Endothelial cell of umbilical vein (primary cell): ENCODE measurements around the gene PRR5. TPM values are rescaled to one million over a fixed set of nuclear protein-coding genes. Genes with fewer than 3 reads are reported as not detected.

Experiments used
- BruUV-seq: library from RNA; stranded (reverse); fragments of 400-500 nt; replicated peaks from 2 replicates; lab custom pipeline; 2021; lab: Mats Ljungman, UMichigan
- CTCF ChIA-PET: fragments of 300-600, 350-600 bp; sonication (Branson Sonifier 250); formaldehyde crosslinking; loops from one replicate; lab custom pipeline; 2021; ENCODE audit warnings: antibody characterized with exemption, inconsistent platforms; lab: Charles Lee
- POLR2A ChIA-PET: fragments of 300-600, 350-600 bp; sonication (Branson Sonifier 250); formaldehyde crosslinking; loops from one replicate; lab custom pipeline; 2021; ENCODE audit warnings: antibody characterized with exemption, inconsistent platforms; lab: Charles Lee
- DNase-seq: peaks from one replicate; pipeline ENCODE4 v3.0.0-alpha.2; 2011; ENCODE audit warnings: low read depth, low spot score
- FAIRE-seq: peaks from 2 replicates; lab custom pipeline; 2011; peaks lifted over from hg19 to GRCh38; lab: Jason Lieb, UNC
- H2AFZ ChIP-seq: 2 replicates; pipeline ENCODE4 v1.6.0; 2012; ENCODE audit warnings: low read depth, low read length, control low read depth, inconsistent platforms
- H3K27ac ChIP-seq: 2 replicates; pipeline ENCODE4 v1.5.1; 2011; ENCODE audit warnings: low read depth, mild to moderate bottlenecking, control low read depth, low read length, moderate library complexity; ENCODE audit not compliant: insufficient read depth
- H3K27me3 ChIP-seq, 2 experiments: 2 replicates each; pipeline versions ENCODE4 v1.6.0 to v1.6.1; 2011; ENCODE audit warnings: low read length in 2 of 2, mixed read lengths in 1 of 2; ENCODE audit not compliant: control insufficient read depth in 2 of 2, insufficient read depth in 2 of 2
- H3K36me3 ChIP-seq, 2 experiments: 2 replicates in 1 of 2; 3 replicates in 1 of 2; pipeline ENCODE4 v1.5.1; 2011; ENCODE audit warnings: low read length in 2 of 2, mild to moderate bottlenecking in 1 of 2, moderate library complexity in 1 of 2; ENCODE audit not compliant: control insufficient read depth in 2 of 2, insufficient read depth in 2 of 2; ENCODE audit errors: extremely low read depth in 1 of 2
- H3K4me1 ChIP-seq: 3 replicates; pipeline ENCODE4 v1.5.1; 2011; ENCODE audit warnings: mild to moderate bottlenecking, low read length; ENCODE audit not compliant: control insufficient read depth, insufficient read depth; ENCODE audit errors: extremely low read depth
- H3K4me2 ChIP-seq: 2 replicates; pipeline ENCODE4 v1.6.1; 2011; ENCODE audit warnings: low read length, control low read depth, mixed read lengths; ENCODE audit not compliant: insufficient read depth
- H3K4me3 ChIP-seq, 3 experiments: fragments of 200-600 bp in 1 of 3; sonication (generic), shearing (Covaris generic) in 1 of 3; replicated peaks in 1 of 3; 2 replicates each; pipeline ENCODE4 v1.5.1; 2011 to 2016; ENCODE audit warnings: control low read depth in 3 of 3, low read length in 3 of 3, mild to moderate bottlenecking in 2 of 3, inconsistent platforms in 1 of 3, low read depth in 1 of 3, moderate library complexity in 1 of 3; ENCODE audit not compliant: insufficient read depth in 1 of 3
- H3K79me2 ChIP-seq: 2 replicates; pipeline ENCODE4 v1.6.0; 2012; ENCODE audit warnings: low read length, inconsistent platforms; ENCODE audit not compliant: control insufficient read depth, insufficient read depth
- H3K9ac ChIP-seq: replicated peaks from 2 replicates; pipeline ENCODE3; 2011; ENCODE audit warnings: low read length, control low read depth; ENCODE audit not compliant: insufficient read depth; ENCODE audit errors: extremely low read depth
- H3K9me1 ChIP-seq: replicated peaks from 3 replicates; pipeline ENCODE4 v1.6.0; 2011; ENCODE audit warnings: mild to moderate bottlenecking, low read length; ENCODE audit not compliant: control insufficient read depth, insufficient read depth; ENCODE audit errors: extremely low read depth
- H3K9me3 ChIP-seq: replicated peaks from 2 replicates; pipeline ENCODE4 v1.5.1; 2012; ENCODE audit warnings: low read length, inconsistent platforms; ENCODE audit not compliant: control insufficient read depth, insufficient read depth
- H4K20me1 ChIP-seq: replicated peaks from 2 replicates; pipeline ENCODE3; 2011; ENCODE audit warnings: mild to moderate bottlenecking, low read length; ENCODE audit not compliant: control insufficient read depth, insufficient read depth; ENCODE audit errors: extremely low read depth
- CTCF ChIP-seq, 2 donors: IDR thresholded peaks; 1 replicate in 1 of 2; 2 replicates in 1 of 2; pipeline ENCODE4 v1.5.1; 2011; ENCODE audit warnings: low read length in 2 of 2, mild to moderate bottlenecking in 2 of 2, moderate library complexity in 2 of 2, control low read depth in 1 of 2, inconsistent platforms in 1 of 2, low read depth in 1 of 2; ENCODE audit not compliant: insufficient read depth in 1 of 2; ENCODE audit errors: extremely low read depth in 1 of 2
- EZH2 ChIP-seq: IDR thresholded peaks from 2 replicates; pipeline ENCODE4 v1.6.1; 2012; ENCODE audit warnings: borderline replicate concordance, low read depth, mild to moderate bottlenecking, moderate library complexity, low read length, inconsistent platforms; ENCODE audit not compliant: severe bottlenecking
- FOS ChIP-seq: IDR thresholded peaks from 2 replicates; pipeline ENCODE4 v1.6.1; 2011; ENCODE audit warnings: mild to moderate bottlenecking, low read length, moderate library complexity, borderline replicate concordance; ENCODE audit not compliant: insufficient read depth
- GATA2 ChIP-seq: IDR thresholded peaks from 2 replicates; pipeline ENCODE4 v1.7.0; 2011; ENCODE audit warnings: low read depth, mild to moderate bottlenecking, moderate library complexity, mixed read lengths, low read length; ENCODE audit not compliant: insufficient read length, insufficient read depth
- JUN ChIP-seq: IDR thresholded peaks from 2 replicates; pipeline ENCODE4 v1.6.1; 2011; ENCODE audit warnings: borderline replicate concordance, low read depth; ENCODE audit not compliant: insufficient read length, insufficient read depth
- MYC ChIP-seq: IDR thresholded peaks from one replicate; pipeline ENCODE4 v1.6.1; 2011; ENCODE audit warnings: mild to moderate bottlenecking, low read depth, low read length
- POLR2A ChIP-seq: IDR thresholded peaks from 2 replicates; pipeline ENCODE4 v1.6.1; 2012; ENCODE audit warnings: low read depth, mild to moderate bottlenecking, control low read depth, low read length
- POLR2AphosphoS5 ChIP-seq: IDR thresholded peaks from 2 replicates; pipeline ENCODE4 v1.6.1; 2012; ENCODE audit warnings: low read depth, mild to moderate bottlenecking, control low read depth, low read length, moderate library complexity; ENCODE audit not compliant: insufficient read depth
- dilution Hi-C: fragments of 300-500 bp; cut with MboI; formaldehyde crosslinking; loops from one replicate; pipeline ENCODE4 v1.15.0; 2019; ENCODE audit warnings: low sequenced_read_pairs; ENCODE audit not compliant: extremely low pct_ligation_motif_present
- intact Hi-C: fragments of 100-400 bp; cut with micrococcal nuclease; formaldehyde crosslinking; loops from one replicate; pipeline ENCODE4 v1.10.0; 2022
- polyA plus RNA-seq, 4 experiments: library from polyadenylated mRNA; depleted of rRNA in 3 of 4; stranded (reverse) in 3 of 4; unstranded in 1 of 4; fragments of >200 nt; gene quantifications; 2 replicates each; pipeline versions ENCODE4 v1.2.1 to v1.2.3, GENCODE V29; 2011 to 2012; ENCODE audit warnings: missing spikeins in 1 of 4
- total RNA-seq: library from RNA; stranded (reverse); gene quantifications from 2 replicates; pipeline ENCODE4 v1.2.3, GENCODE V29; 2021
- TF ChIP-seq, protein P1 (sequence below): IDR thresholded peaks from 2 replicates; pipeline ENCODE4 v1.6.1; 2011; ENCODE audit not compliant: insufficient read depth, insufficient read length

PRR5 gene
- total and polyA plus RNA-seq, 2 donors (not counting 3 experiments of a cell fraction or from before 2014, with no cell fraction given) = 4.3 to 9.0 TPM

DNA sequence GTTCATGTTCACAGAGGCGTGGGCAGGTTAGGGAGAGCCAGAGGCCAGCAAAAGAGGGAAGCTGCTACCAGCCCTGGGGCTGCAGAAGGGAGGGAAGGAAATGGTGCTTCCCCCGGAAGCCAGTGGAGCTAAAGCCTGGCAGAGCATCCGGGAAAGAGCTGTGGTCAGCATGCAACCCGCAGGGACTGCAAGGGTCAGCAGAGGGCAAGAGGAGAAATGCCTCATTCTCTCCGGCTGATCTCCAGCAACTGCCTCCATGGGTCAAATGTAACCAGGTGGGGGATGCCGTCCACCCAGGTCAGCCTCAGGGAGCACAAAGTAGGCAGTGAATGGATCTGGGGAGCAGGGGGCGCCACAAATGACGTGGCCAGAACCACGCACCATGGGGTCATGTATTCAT lies 36.9 kb upstream of the PRR5 start:
- POLR2A ChIA-PET = no interaction called here
- dilution Hi-C loops = no loop called here

GRCh38 chr22:44666207-44666585 lies 35.8 kb upstream of the PRR5 start:
- H3K9me1 ChIP-seq = no peaks in the 10 kb centered on the region
- H3K27ac ChIP-seq = no peak overlapping the region
- H3K79me2 ChIP-seq = no peaks in the 10 kb centered on the region
- peaks cover 12% of the 10 kb centered on the region for H3K4me1 ChIP-seq
- dilution Hi-C loops = no loop called here
- intact Hi-C loops = no loop called here
- H3K27me3 ChIP-seq = no peaks in the 10 kb centered on the region
- no peak overlapping the region for H3K4me3 ChIP-seq
- H3K9ac ChIP-seq = no peak overlapping the region
- TF ChIP-seq POLR2AphosphoS5 (no peak), CTCF (IDR thresholded peaks at IDR 0.05; ENCODE audit: extremely low read depth in 1 of 2, insufficient read depth in 1 of 2, low read depth in 1 of 2, low read length in 2 of 2) (no peak), POLR2A (no peak), EZH2 (no peak), JUN (no peak), MYC (no peak), GATA2 (no peak), FOS (no peak)
- TF ChIP-seq, protein P1, sequence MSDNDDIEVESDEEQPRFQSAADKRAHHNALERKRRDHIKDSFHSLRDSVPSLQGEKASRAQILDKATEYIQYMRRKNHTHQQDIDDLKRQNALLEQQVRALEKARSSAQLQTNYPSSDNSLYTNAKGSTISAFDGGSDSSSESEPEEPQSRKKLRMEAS = no peak
- H2AFZ ChIP-seq = no peak overlapping the region
- H3K36me3 ChIP-seq = no peaks in the 10 kb centered on the region
- FAIRE-seq = no peak
- ChIA-PET POLR2A (no interaction called here), CTCF (interaction anchor here (3.3 kb wide), 1 partner anchor 18 kb away, joined by 13 read pairs; no protein-coding TSS in a partner anchor)
- no peak overlapping the region for H3K4me2 ChIP-seq
- no peak for DNase-seq
- H4K20me1 ChIP-seq = no peaks in the 10 kb centered on the region
- no TSS peak for BruUV-seq
- H3K9me3 ChIP-seq = no peaks in the 10 kb centered on the region

More for the DNA sequence above, 36.9 kb upstream of the PRR5 start:
- Histone ChIP-seq H3K4me2 (no peak overlapping the region), H3K9me3 (no peaks in the 10 kb centered on the region), H3K27me3 (no peaks in the 10 kb centered on the region), H3K79me2 (no peaks in the 10 kb centered on the region), H4K20me1 (no peaks in the 10 kb centered on the region), H3K9me1 (no peaks in the 10 kb centered on the region), H2AFZ (no peak overlapping the region), H3K36me3 (no peaks in the 10 kb centered on the region), H3K27ac (no peak overlapping the region), H3K9ac (no peak overlapping the region), H3K4me3 (no peak overlapping the region), H3K4me1 (peaks cover 12% of the 10 kb centered on the region)
- DNase-seq = no peak
- intact Hi-C loops = loop anchor here (2.0 kb wide), 1 partner anchor 20 kb away; no protein-coding TSS in a partner anchor
- CTCF ChIA-PET = interaction anchor here (1.1 to 1.9 kb wide), 2 partner anchors 17 to 20 kb away, joined by 3 to 10 read pairs; no protein-coding TSS in a partner anchor
- FAIRE-seq = peak; percentile 57
- TF ChIP-seq POLR2A = no peak
- BruUV-seq = no TSS peak
